PC-3 (cell line): ENCODE measurements around the gene ID1.

Experiments
- CTCF ChIP-seq: fragments of 300-600 bp; sonication (generic); conservative IDR thresholded peaks from 2 replicates; pipeline ENCODE4 v1.5.1; 2017; ENCODE audit warnings: antibody characterized with exemption, low read depth, mild to moderate bottlenecking, low read length
- EZH2 ChIP-seq: fragments of 300-600 bp; sonication (generic); IDR thresholded peaks from one replicate; pipeline ENCODE4 v1.6.1; 2017; ENCODE audit warnings: antibody characterized with exemption, mild to moderate bottlenecking, low read length; ENCODE audit not compliant: unreplicated experiment
- EZH2phosphoT487 ChIP-seq: fragments of 300-600 bp; sonication (generic); IDR thresholded peaks from 2 replicates; pipeline ENCODE4 v1.6.1; 2018; ENCODE audit warnings: mild to moderate bottlenecking, antibody characterized with exemption, low read length, borderline replicate concordance

GRCh38 chr20:31594002-31594557 is 11.0 kb upstream of the ID1 start:
- TF ChIP-seq CTCF = no peak
- TF ChIP-seq EZH2 = no peak
- no peak for TF ChIP-seq EZH2phosphoT487
